Measurements from ENCODE around the gene NBEAL2. TPM values are rescaled to one million over a fixed set of nuclear protein-coding genes. Genes with fewer than 3 reads are reported as not detected.
A peak's percentile ranks its signal among the peaks of the same experiment; 100 is the strongest.

Gene NBEAL2
- total and polyA plus RNA-seq, 11 donors: 8.1 to 45.7 (median 13.1) TPM

DNA sequence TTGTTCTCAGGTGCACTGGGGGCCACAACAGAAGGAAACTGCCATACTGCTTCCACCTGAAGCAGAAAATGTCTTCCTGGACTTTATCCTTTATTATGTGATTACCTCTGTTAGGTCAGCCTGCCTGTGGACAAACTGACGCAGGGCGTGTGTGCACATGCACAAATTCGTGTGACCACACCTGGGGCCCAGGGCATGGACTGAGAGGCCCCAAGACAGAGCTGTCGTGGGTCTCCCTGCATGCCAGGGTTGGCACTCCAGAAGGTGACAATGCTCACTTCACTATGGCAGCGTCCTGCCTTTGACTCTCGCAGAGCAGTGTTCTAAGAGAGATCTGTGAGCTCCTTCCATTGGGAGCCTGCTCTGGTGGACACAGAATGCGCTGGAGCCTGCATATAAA lies 37.4 kb upstream of the NBEAL2 start:
- no peaks in the 10 kb centered on the region for H3K27me3 ChIP-seq
- DNase-seq: peak in 1 of 5 donors; percentile 21
- peak overlapping the region in 5 of 12 donors; percentile 11 to 87 (median 82) for H3K27ac ChIP-seq
- ATAC-seq: no peak
- H3K36me3 ChIP-seq: peaks cover 0 to 42% (median 22%) of the 10 kb centered on the region in 9 donors
- intact Hi-C loops (cut with DNase I): no loop called here
- WGBS, 4 donors: 84 to 90% (median 88%) methylated on average over 7 of the region's 7 CpGs
- no peak for TF ChIP-seq POLR2A (IDR thresholded peaks at IDR 0.05)
- TF ChIP-seq, protein P1, sequence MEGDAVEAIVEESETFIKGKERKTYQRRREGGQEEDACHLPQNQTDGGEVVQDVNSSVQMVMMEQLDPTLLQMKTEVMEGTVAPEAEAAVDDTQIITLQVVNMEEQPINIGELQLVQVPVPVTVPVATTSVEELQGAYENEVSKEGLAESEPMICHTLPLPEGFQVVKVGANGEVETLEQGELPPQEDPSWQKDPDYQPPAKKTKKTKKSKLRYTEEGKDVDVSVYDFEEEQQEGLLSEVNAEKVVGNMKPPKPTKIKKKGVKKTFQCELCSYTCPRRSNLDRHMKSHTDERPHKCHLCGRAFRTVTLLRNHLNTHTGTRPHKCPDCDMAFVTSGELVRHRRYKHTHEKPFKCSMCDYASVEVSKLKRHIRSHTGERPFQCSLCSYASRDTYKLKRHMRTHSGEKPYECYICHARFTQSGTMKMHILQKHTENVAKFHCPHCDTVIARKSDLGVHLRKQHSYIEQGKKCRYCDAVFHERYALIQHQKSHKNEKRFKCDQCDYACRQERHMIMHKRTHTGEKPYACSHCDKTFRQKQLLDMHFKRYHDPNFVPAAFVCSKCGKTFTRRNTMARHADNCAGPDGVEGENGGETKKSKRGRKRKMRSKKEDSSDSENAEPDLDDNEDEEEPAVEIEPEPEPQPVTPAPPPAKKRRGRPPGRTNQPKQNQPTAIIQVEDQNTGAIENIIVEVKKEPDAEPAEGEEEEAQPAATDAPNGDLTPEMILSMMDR (IDR thresholded peaks at IDR 0.05): no peak
- H3K4me1 ChIP-seq: peaks cover 0 to 82% (median 64%) of the 10 kb centered on the region in 12 donors
- no peaks in the 10 kb centered on the region for H3K9me3 ChIP-seq
- no peak overlapping the region for H3K4me3 ChIP-seq

DNA sequence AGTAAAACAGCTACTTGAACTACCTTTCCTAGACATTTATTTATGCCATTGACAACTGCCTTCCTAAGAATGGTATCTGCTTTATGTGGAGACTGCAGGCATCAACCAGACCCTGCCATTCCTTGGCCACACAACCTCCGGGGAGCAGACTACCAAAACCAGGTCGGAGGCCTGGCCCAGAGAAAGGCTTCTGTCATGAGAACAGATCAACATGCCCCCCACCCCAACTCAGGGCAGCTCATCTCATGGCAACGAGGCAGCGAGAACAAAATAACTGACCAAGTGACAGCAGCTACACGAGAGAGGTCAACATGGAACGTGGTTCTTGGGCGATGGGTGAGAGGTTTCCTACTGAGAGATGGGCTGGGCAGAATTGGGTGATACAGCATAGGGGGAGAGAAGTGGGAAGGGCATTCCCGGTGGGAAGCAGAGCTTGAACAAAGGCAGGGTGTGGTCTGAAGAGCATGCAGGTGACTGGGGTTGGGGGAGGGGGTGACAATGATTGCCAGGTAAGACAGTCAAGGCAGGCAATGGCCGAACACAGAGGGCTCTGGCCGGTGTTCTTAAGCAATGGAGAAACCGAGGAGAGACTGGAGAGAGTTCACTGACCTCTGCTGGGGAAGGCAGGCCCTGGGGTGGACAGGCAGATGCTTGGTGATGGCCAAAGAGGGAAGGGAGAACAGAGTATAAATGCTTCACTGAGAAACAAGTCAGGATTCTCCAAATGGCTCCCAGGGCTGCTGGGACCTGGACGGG lies 36.8 kb upstream of the NBEAL2 start:
- Histone ChIP-seq H3K4me1 (peaks cover 2 to 82% (median 66%) of the 10 kb centered on the region in 12 donors), H3K27me3 (no peaks in the 10 kb centered on the region), H3K9me3 (no peaks in the 10 kb centered on the region), H3K36me3 (peaks cover 0 to 37% (median 18%) of the 10 kb centered on the region in 9 donors), H3K4me3 (peak overlapping the region in 1 of 12 donors; percentile 20), H3K27ac (peak overlapping the region; percentile 43 to 93 (median 78))
- DNase-seq (peak in 1 of 5 donors; percentile 21), ATAC-seq (no peak)
- TF ChIP-seq POLR2A (IDR thresholded peaks at IDR 0.05): no peak
- TF ChIP-seq, protein P1 (IDR thresholded peaks at IDR 0.05): no peak
- 77 to 85% (median 82%) methylated on average over 12 of the region's 12 CpGs for WGBS, 4 donors
- intact Hi-C loops (cut with DNase I): no loop called here

DNA sequence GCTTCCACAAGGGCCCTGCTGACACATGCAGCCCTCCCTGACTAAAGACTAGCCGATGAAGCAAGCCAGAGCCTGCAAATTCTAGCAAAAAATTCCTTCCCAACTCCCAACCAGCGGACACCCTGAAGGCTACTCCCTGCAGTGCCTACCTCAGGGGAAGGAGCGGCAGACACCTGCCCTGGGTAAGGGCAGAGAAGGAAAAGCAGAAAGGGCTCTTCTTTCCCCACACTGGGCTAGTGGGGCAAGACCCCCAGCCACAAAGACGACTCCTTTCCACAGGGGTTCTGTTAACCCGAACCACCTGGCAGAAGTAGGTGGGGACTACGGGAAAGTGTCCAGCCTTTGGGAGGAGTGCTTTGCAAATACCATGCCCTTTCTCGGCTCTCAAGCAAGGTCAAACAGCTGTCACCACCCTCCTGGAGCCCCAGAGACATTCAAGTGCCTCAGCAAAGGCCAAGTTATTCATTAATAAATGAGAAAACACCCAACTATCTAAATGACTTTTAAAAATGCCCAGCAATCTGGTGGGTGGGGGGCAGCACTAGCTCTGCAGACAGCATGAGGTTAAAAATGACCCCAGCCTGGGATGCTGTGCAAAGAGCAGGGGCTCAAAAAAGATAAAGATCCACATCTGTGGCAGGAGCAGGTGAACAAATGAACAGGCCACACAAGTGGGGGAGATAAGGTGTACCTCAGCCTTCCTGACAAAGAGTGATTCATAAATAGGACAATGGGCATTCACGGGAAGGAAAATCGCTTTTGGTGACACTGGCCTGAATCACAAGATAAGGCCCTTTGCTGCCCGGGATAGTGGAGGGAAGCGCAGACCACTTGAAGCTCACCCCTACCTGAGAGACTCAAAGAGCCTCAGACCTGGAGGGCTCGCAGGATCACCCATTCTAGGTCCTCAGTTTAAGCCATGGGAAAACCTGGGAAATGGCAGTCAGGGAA lies 36.0 kb upstream of the NBEAL2 start:
- intact Hi-C loops (cut with DNase I): no loop called here
- TF ChIP-seq, protein P1 (IDR thresholded peaks at IDR 0.05): no peak
- TF ChIP-seq POLR2A (IDR thresholded peaks at IDR 0.05): no peak
- Histone ChIP-seq H3K27me3 (no peaks in the 10 kb centered on the region), H3K36me3 (peaks cover 0 to 29% (median 18%) of the 10 kb centered on the region in 9 donors), H3K9me3 (no peaks in the 10 kb centered on the region), H3K4me1 (peaks cover 8 to 82% (median 69%) of the 10 kb centered on the region in 12 donors), H3K4me3 (peak overlapping the region in 2 of 12 donors; percentile 15 to 20), H3K27ac (peak overlapping the region; percentile 71 to 93 (median 78))
- WGBS, 4 donors: 46 to 61% (median 54%) methylated on average over 12 of the region's 12 CpGs
- DNase-seq: peak in 4 of 5 donors; percentile 37 to 68 (median 58)
- peak; percentile 38 to 50 (median 46) for ATAC-seq
